Mucosa of descending colon (tissue), 3 donors: ENCODE data around the gene FAM118A. TPM values are rescaled to one million over a fixed set of nuclear protein-coding genes. Genes with fewer than 3 reads are reported as not detected.

ENCODE experiments used
- ATAC-seq: fragments of 200-7000 bp; cut with Tn5 transposase; one replicate; pipeline ENCODE4 v1.9.1; 2020; ENCODE audit warnings: mild to moderate bottlenecking, moderate library complexity
- DNase-seq, 3 donors: peaks; one replicate each; pipeline ENCODE4 v3.0.0-alpha.2; 2020
- H3K36me3 ChIP-seq: fragments of 200-600 bp; one replicate; pipeline ENCODE4 v1.8.0; 2021; ENCODE audit warnings: low read depth, mild to moderate bottlenecking
- H3K4me1 ChIP-seq: fragments of 200-600 bp; one replicate; pipeline ENCODE4 v1.8.0; 2021; ENCODE audit warnings: low read depth, mild to moderate bottlenecking
- H3K4me3 ChIP-seq: fragments of 200-600 bp; one replicate; pipeline ENCODE4 v1.8.0; 2021; ENCODE audit warnings: mild to moderate bottlenecking
- H3K9me3 ChIP-seq: fragments of 200-600 bp; one replicate; pipeline ENCODE4 v1.8.0; 2021; ENCODE audit warnings: mild to moderate bottlenecking
- CTCF ChIP-seq: fragments of 200-600 bp; IDR thresholded peaks from one replicate; pipeline ENCODE4 v1.8.0; 2022; ENCODE audit warnings: antibody characterized with exemption, mild to moderate bottlenecking
- intact Hi-C, 2 donors: fragments of 100-400 bp; cut with DNase I in 1 of 2; cut with micrococcal nuclease in 1 of 2; formaldehyde crosslinking; loops; one replicate each; pipeline versions ENCODE4 v1.11.0 to v1.11.1; 2022; cut with DNase I, micrococcal nuclease
- total RNA-seq, 3 donors: library from RNA; stranded (reverse); fragmentation: NEBNext Ultra II Directional in 2 of 3; extraction: Animal tissue kit (Norgen Biotek cat#: 25700) in 2 of 3; gene quantifications; one replicate each; pipeline versions ENCODE4 v1.2.1 to v1.2.4, GENCODE V29; 2021 to 2023
- donor health status: DM: no; HTN: no; CAD: no; lungs with moderate emphysema.
- donor health status: DM: no; HTN: no; CAD: no.
- donor health status: DM: no; HTN: yes; CAD: no.

Gene FAM118A
- total RNA-seq, 3 donors from 2014 or later, result 50.1 to 86.0 (median 55.1) TPM

DNA sequence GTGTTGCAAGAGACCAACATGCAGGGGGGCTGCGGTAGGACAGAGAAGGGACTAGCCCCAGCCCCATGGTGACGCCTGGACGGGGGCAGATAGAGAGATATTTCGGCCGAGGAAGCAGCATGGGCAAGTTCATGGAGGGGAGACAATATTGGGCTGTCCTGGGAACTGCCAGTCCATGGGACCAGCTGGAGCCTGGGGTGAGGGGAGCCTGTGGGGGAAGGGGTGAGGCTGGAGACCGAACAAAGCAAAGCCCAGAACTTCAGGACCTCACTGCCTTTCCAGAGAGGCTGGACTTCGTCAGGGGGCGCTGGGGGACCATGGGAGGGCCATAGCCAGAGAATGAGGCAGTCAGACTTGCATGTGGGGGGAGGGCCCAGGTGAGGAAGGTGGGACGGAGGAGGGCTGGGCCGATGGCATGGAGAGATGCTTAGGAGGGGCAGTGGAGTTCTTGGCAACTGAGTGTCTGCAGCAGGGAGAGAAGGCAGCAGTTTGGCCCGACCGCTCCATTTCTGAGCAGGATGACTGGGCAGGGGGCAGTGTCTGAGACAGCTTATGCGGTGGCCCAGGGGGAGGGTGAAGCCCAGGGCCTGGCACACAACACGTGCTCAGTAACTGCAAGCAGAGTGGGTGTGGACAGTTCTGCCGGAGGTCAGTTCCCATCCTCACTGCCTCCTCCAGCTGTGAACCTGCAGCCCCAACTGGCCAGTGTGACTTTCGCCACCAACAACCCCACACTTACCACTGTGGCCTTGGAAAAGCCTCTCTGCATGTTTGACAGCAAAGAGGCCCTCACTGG lies 24.3 kb upstream of the FAM118A start:
- H3K36me3 ChIP-seq, result no peaks in the 10 kb centered on the region
- TF ChIP-seq CTCF, result no peak

DNA sequence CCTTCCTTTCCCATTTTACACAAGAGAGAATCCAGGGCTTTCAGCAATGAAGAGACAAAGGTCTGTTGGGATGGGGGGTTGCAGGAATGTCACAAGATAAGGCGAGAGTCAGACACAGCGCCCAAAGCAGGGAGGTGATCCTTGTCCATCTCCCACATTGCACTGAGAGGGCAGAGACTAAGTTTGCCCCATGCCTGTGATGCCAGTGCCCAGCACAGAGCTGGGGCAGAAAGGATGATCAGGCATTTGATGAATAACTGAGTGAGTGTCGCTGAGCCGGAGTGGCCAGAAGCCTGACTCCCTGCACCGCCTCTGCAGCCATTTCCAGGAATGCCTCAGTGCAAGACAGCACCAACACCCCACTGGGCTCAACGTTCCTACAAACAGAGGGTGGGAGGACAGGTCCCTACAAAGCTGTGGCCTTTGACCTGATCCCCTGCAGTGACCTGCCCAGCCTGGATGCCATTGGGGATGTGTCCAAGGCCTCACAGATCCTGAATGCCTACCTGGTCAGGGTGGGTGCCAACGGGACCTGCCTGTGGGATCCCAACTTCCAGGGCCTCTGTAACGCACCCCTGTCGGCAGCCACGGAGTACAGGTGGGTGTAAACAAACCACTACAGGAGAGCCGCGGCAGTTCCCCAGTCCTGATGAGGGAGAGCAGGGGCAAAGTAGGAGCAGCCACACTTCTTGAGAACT lies 22.7 kb upstream of the FAM118A start:
- no peaks in the 10 kb centered on the region for H3K36me3 ChIP-seq
- peaks cover 14% of the 10 kb centered on the region for H3K4me1 ChIP-seq
- TF ChIP-seq CTCF, result no peak
- H3K9me3 ChIP-seq, result no peaks in the 10 kb centered on the region
- no peak overlapping the region for H3K4me3 ChIP-seq
- intact Hi-C loops, result no loop called here
- DNase-seq (no peak), ATAC-seq (no peak)

More for the DNA sequence above, 24.3 kb upstream of the FAM118A start:
- ATAC-seq, result no peak
- Histone ChIP-seq H3K4me1 (peaks cover 14% of the 10 kb centered on the region), H3K4me3 (no peak overlapping the region), H3K9me3 (no peaks in the 10 kb centered on the region)
- no peak for DNase-seq
- intact Hi-C loops, result no loop called here

- Histone ChIP-seq H3K36me3 (no peaks in the 10 kb centered on the region), H3K4me1 (peaks cover 5% of the 10 kb centered on the region), H3K4me3 (no peak overlapping the region), H3K9me3 (no peaks in the 10 kb centered on the region)
- intact Hi-C loops, result no loop called here
- ATAC-seq, result peak; percentile 72
- TF ChIP-seq CTCF, result no peak
- peak in 2 of 3 donors; percentile 68 to 70 for DNase-seq
Measured at GRCh38 chr22:45290410-45290936, 19.3 kb upstream of the FAM118A start.

DNA sequence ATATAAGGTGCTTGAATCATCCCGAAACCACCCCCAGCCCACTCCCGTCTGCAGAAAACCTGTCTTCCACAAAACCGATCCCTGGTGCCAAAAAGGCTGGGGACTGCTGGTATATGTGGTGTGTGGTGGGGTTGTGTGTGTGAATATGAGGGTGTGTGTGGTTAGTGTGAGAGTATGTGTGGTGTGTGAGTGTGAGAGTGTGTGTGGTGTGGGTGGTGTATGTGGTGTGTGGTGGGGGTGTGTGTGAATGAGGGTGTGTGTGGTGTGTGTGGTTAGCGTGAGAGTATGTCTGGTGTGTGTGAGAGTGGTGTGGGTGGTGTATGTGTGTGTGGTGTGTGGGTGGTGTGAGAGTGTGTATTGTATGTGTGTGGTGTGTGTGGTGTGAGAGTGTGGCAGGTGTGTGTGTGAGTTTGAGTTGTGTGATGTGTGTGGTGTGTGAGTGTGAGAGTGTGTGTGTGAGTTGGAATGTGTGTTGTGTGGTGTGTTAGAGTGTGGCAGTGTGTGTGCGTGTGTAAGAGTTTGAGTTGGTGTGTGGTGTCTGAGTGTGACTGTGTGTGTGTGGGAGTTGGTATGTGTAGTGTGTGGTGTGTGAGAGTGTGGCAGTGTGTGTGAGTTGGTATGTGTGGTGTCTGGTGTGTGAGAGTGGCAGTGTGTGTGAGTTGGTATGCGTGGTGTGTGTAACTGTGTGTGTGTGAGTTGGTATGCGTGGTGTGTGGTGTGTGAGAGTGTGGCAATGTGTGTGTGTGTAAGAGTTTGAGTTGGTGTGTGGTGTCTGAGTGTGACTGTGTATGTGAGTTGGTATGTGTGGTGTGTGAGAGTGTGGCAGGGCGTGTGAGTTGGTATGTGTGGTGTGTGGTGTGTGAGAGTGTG lies 18.4 kb upstream of the FAM118A start:
- Histone ChIP-seq H3K36me3 (no peaks in the 10 kb centered on the region), H3K9me3 (no peaks in the 10 kb centered on the region), H3K4me3 (no peak overlapping the region), H3K4me1 (peaks cover 5% of the 10 kb centered on the region)
- TF ChIP-seq CTCF, result no peak
- no peak for DNase-seq
- no peak for ATAC-seq
- intact Hi-C loops, result no loop called here

GRCh38 chr22:45291931-45292290 lies 17.8 kb upstream of the FAM118A start:
- DNase-seq (no peak), ATAC-seq (no peak)
- no peaks in the 10 kb centered on the region for H3K36me3 ChIP-seq
- no peak overlapping the region for H3K4me3 ChIP-seq
- peaks cover 5% of the 10 kb centered on the region for H3K4me1 ChIP-seq
- TF ChIP-seq CTCF, result no peak
- intact Hi-C loops, result no loop called here
- H3K9me3 ChIP-seq, result no peaks in the 10 kb centered on the region
